ENCODE measurements around the gene C1orf167.

C1orf167 gene

DNA sequence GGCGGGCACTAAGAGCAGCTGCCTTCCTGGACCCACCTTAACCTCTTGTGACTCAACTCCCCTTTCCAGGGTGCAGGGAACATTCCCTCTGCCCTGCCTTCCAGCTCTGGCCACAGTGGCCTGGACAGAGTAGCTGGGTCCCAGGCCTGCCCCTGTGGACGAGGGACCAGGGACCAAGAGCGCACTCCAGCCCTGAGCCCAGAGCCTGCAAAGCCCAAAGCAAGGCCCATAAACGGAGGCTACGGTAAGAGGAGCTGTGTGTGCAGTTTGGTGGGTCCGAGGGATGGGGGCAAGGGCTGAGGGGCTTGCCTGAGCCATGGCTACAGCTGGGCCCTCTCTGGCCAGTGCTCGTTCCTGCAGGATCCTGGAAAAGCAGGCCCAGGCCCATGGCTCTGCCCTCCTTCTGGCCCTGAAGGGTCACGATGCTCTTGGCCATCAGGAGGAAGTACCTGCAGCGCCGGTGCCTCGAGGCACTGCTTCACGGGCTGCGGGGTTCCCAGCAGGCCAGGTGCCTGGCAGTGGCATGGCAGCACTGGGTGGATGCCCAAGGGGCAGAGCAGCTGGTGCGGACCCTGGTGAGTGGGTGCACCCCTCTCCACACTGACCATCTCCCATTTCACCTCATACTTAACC is 25.9 kb downstream of the C1orf167 start:
- no peak for DNase-seq

DNA sequence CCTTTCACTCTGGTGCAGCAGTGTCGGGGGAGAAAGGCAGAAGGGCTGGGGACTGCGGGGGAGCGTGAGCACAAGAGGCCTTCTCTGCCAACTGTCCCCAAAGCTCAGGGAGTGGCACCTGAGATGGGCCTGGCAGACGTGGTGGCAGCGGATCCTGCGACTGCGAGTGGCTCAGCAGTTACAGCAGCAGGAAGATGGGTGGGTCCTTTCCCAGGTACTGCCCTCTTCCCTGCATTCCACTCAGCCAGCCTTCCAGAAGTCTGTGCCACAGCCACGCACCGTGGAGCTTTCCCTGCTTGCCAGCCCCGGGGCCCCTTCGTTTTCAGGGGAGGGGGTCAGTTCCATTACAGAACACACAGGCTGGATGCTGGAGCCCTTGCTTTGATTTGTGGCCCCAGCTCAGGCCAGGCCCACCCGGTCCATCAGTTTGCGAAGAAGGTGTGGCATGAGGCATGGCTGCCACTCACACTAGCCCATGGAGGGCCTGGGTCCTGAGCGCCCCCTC is 26.6 kb downstream of the C1orf167 start:
- DNase-seq, result no peak

- no peak for DNase-seq
Observed at GRCh38 chr1:11789126-11790067, 27.4 kb downstream of the C1orf167 start.

- DNase-seq, result no peak
Observed at GRCh38 chr1:11790101-11790879, 28.3 kb downstream of the C1orf167 start.

GRCh38 chr1:11790880-11791715 is 29.1 kb downstream of the C1orf167 start:
- DNase-seq, result no peak

- no peak for DNase-seq
Observed at GRCh38 chr1:11792106-11792505, 30.1 kb downstream of the C1orf167 start.

DNA sequence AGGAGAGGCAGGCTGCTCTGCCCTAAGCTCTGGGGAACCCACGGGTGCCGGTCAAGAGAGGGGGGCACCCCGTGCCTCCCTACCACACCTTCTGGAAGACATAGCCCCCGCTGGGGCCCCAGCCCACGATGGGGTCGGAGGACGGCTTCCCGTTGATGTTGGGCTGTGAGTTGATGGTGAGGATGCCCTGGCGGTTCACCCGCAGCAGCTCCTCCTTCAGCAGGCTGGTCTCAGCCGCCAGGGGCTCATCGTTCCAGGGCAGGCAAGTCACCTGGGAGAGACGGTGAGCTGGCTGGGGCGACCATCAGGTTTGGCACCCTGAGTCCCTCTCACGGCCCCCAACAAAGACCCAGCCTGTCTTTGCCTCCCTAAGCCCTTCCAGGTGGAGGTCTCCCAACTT is 31.8 kb downstream of the C1orf167 start:
- no peak for DNase-seq

- DNase-seq, result no peak
Observed at GRCh38 chr1:11794446-11795237, 32.6 kb downstream of the C1orf167 start.

DNA sequence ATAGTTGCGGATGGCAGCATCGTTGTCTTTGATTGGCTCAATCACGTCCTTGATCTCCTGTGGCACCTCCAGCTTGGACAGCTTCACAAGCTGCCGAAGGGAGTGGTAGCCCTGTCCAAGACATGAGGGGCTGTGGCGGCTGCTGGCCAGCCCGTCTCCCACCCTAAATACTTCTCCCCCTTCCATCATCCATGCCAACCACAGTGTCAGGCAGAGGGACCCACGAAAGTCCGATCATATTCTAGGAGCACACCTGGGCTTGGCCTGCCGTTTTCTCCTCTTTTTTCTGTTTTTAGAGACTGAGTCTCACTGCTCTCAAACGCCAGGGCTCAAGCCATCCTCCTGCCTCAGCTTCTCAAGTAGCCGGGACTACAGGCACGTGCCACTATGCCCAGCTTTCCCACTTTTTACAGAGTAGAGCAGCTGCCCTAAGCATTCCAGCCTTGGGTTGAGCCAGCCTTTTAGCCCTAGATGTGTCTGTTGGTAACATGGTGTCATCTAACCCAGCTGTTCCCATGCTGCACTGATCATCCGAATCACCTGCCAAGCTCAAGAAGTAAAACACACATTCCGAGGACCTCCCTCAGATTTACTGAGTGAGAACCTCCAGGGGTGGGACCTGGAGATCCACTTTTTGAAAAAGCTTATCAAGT is 33.4 kb downstream of the C1orf167 start:
- DNase-seq, result no peak

DNA sequence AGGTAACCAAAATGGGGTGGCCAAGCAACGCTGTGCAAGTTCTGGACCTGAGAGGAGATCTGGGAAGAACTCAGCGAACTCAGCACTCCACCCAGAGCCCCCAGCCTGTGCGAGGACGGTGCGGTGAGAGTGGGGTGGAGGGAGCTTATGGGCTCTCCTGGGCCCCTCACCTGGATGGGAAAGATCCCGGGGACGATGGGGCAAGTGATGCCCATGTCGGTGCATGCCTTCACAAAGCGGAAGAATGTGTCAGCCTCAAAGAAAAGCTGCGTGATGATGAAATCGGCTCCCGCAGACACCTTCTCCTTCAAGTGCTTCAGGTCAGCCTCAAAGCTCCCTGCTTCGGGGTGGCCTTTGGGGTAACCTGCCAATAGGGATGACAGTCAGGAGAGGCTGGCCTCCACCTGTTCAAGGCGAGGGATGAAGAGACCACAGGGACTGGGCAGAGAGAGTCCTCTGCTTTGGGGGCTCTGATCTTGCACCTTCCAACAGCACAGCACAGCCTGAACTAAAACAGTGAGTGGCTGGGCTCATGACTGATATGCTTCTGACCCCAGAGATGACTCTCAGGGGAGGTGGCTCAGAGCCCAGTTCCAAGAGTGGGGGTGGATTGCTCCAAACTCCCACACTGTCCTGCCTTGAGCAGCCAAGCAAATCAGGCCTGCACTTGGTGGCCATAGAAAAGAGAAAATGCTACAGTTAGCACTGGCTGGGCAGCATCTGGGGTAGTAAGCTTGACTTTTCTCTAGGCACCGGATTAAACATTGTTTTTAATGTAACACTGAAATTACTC is 34.2 kb downstream of the C1orf167 start:
- no peak for DNase-seq

GRCh38 chr1:11797525-11798216 is 35.7 kb downstream of the C1orf167 start:
- no peak for DNase-seq

DNA sequence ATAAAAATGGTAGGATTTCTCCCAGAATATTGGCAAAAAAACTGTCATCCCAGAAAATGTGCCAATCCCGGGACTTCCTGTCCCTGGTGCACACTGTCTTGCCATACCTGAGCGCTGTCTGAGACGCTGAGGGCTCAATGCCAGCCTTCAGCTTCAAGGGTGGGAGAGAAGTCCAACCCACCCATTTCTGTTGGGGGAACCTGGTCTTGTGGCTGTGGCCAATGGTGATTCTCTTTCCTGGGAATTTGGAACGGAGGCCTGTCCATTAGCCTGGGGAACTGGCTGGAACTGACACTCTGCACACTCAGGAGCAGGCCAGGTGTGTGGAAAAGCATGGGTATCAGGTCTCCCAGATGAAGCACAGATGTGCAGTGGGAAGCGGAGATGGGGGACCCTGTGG is 37.1 kb downstream of the C1orf167 start:
- no peak for DNase-seq

- no peak for DNase-seq
Observed at GRCh38 chr1:11799896-11800295, 37.9 kb downstream of the C1orf167 start.

- no peak for DNase-seq
Observed at GRCh38 chr1:11800391-11800755, 38.4 kb downstream of the C1orf167 start.

DNA sequence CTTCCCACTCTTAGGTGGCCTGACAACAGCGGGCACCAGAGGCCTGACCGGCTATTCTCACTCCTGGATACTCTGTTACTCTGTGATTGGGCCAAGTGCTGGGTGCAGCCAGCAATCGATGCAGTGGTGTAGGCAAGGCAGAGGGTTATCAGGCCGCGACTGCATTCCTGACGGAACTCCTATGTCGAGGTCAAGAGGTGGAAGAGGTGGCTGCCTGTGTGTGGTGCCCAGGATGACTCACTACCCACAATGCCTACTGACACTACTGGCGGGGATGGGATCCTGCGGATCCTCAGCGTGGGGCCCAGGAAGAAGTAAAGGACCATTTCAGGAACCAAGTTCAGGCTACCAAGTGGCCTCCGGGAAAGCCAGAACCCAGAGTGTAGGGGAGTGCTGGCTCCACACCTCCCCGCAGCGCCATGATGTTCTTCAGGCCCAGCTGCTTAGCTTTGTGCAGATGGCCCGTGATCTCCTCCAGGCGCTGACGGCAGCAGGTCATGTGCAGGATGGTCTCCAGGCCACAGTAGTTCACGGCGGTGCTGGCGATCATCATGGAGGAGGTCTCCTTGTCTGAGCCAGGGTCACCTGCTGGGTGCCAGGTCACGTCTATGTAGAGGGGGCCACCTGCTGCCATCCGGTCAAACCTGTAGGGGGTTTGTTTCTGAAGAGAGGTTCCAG is 38.9 kb downstream of the C1orf167 start:
- DNase-seq, result no peak

GRCh38 chr1:11802616-11802972 is 40.6 kb downstream of the C1orf167 start:
- no peak for DNase-seq

DNA sequence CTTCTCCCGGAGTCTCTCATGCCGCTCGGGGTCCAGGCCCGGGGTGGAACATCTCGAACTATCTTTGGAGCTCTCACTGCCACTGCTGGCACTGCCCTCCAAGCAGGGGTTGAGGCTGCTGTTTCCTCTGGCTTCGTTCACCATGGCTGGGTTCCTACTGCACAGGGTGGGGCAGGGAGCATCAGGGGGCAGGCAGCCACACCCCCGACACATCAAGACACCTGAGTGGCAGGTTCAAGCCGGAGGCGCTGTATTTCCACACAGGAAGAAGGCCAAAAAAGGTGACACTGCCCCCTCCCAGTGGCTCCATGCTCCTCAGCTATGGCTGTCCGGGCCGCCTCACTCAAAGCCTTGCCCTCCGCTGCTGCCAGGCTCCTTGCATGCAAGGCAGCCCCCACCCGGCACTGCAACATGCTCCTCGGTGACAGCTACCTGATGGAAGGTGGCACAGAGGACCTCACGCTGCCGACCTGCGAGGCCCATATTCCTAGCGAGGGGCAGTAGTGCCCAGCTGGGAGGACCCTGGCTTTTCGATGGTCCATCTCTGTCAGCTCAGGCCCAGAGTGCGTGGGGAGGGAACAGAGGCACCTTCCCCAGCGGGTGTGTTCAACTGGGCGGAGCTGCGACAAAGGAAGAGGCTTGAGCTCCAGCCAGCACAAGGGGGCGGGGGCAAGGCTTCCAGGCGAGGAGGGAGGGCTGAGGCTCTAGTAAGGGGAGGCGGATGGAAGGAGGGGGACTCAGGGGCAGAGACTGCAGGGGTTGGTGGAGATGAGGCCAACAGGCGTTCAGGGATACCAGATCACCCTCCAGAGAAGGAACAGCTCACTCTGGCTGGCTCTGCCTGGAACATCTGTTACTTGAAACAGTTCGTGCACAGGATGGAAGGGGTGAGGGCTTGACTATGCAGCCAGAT is 41.2 kb downstream of the C1orf167 start:
- DNase-seq, result peak; percentile 71
